GM23338 (cell line): ENCODE data around the gene ST6GALNAC3. TPM values are rescaled to one million over a fixed set of nuclear protein-coding genes. Genes with fewer than 3 reads are reported as not detected.

Experiments used
- ATAC-seq: fragments of 200-7000 bp; cut with Tn5 transposase; 3 replicates; pipeline ENCODE4 v1.9.1; 2020
- DNase-seq: peaks from one replicate; pipeline ENCODE4 v3.0.0-alpha.2; 2015; ENCODE audit warnings: low spot score
- H2AFZ ChIP-seq: fragments of 200-600 bp; sonication (generic); 2 replicates; pipeline ENCODE4 v1.8.0; 2016; ENCODE audit warnings: antibody characterized with exemption, mild to moderate bottlenecking, moderate library complexity
- H3F3A ChIP-seq: fragments of 200-600 bp; sonication (generic); replicated peaks from 2 replicates; pipeline ENCODE4 v1.8.0; 2017; ENCODE audit warnings: antibody characterized with exemption, mixed run types, low read depth
- H3K27ac ChIP-seq: fragments of 200-600 bp; sonication (generic); 2 replicates; pipeline ENCODE4 v1.6.1; 2016; ENCODE audit warnings: low read depth
- H3K27me3 ChIP-seq: fragments of 200-600 bp; sonication (generic); 2 replicates; pipeline ENCODE4 v1.8.0; 2016; ENCODE audit warnings: mild to moderate bottlenecking, mixed run types, moderate library complexity; ENCODE audit not compliant: insufficient read depth
- H3K36me3 ChIP-seq: fragments of 200-600 bp; sonication (generic); 2 replicates; pipeline ENCODE4 v1.8.0; 2016; ENCODE audit warnings: mild to moderate bottlenecking; ENCODE audit not compliant: insufficient read depth
- H3K4me1 ChIP-seq: fragments of 200-600 bp; sonication (generic); 2 replicates; pipeline ENCODE4 v1.8.0; 2016; ENCODE audit warnings: mild to moderate bottlenecking, moderate library complexity; ENCODE audit not compliant: insufficient read depth
- H3K4me2 ChIP-seq: fragments of 200-600 bp; sonication (generic); 2 replicates; pipeline ENCODE4 v1.7.1; 2017; ENCODE audit warnings: mixed run types
- H3K4me3 ChIP-seq: fragments of 200-600 bp; sonication (generic); 2 replicates; pipeline ENCODE4 v1.6.1; 2016; ENCODE audit warnings: mixed run types
- H3K79me2 ChIP-seq: fragments of 200-600 bp; sonication (generic); replicated peaks from 2 replicates; pipeline ENCODE4 v1.8.0; 2017; ENCODE audit warnings: mild to moderate bottlenecking; ENCODE audit not compliant: insufficient read depth
- H3K9me2 ChIP-seq: fragments of 200-600 bp; sonication (generic); 2 replicates; pipeline ENCODE4 v1.8.0; 2017; ENCODE audit not compliant: insufficient read depth
- H4K20me1 ChIP-seq: fragments of 200-600 bp; sonication (generic); replicated peaks from 2 replicates; pipeline ENCODE4 v1.8.0; 2017; ENCODE audit warnings: mild to moderate bottlenecking; ENCODE audit not compliant: insufficient read depth
- H3K27ac Mint-ChIP-seq: 2 replicates; pipeline ENCODE4 v1.8.0; 2020; ENCODE audit warnings: inconsistent platforms, mild to moderate bottlenecking, moderate library complexity, mixed read lengths
- H3K27me3 Mint-ChIP-seq: 3 replicates; pipeline ENCODE4 v1.8.0; 2022; ENCODE audit warnings: low read depth, mild to moderate bottlenecking, moderate library complexity, mixed read lengths, inconsistent platforms; ENCODE audit not compliant: insufficient read depth, poor library complexity
- H3K36me3 Mint-ChIP-seq: 3 replicates; pipeline ENCODE4 v1.8.0; 2021; ENCODE audit warnings: low read depth, mild to moderate bottlenecking, inconsistent platforms, moderate library complexity, mixed read lengths
- H3K4me1 Mint-ChIP-seq: 3 replicates; pipeline ENCODE4 v1.8.0; 2020; ENCODE audit warnings: mild to moderate bottlenecking, inconsistent platforms, mixed read lengths
- H3K4me3 Mint-ChIP-seq: 3 replicates; pipeline ENCODE4 v1.8.0; 2021; ENCODE audit warnings: moderate library complexity, mild to moderate bottlenecking, inconsistent platforms, mixed read lengths
- H3K9me3 Mint-ChIP-seq: 3 replicates; pipeline ENCODE4 v1.8.0; 2020; ENCODE audit warnings: moderate library complexity, mild to moderate bottlenecking, inconsistent platforms, mixed read lengths
- CTCF ChIP-seq, 2 experiments: fragments of 200-600 bp in 1 of 2; sonication (generic) in 1 of 2; conservative IDR thresholded peaks; 2 replicates each; pipeline versions ENCODE4 v1.5.1 to v1.6.1; 2016 to 2017; ENCODE audit warnings: antibody characterized with exemption in 2 of 2, low read depth in 2 of 2, mild to moderate bottlenecking in 2 of 2, moderate library complexity in 1 of 2
- ETS1 ChIP-seq: IDR thresholded peaks from 2 replicates; pipeline ENCODE4 v1.6.1; 2016; ENCODE audit warnings: antibody characterized with exemption
- EZH2 ChIP-seq: fragments of 200-600 bp; sonication (generic); IDR thresholded peaks from one replicate; pipeline ENCODE4 v1.8.0; 2017; ENCODE audit warnings: antibody characterized with exemption, mild to moderate bottlenecking, low read depth; ENCODE audit not compliant: unreplicated experiment
- JUNB ChIP-seq: IDR thresholded peaks from one replicate; pipeline ENCODE4 v1.6.1; 2016; ENCODE audit warnings: antibody characterized with exemption; ENCODE audit not compliant: unreplicated experiment
- NANOG ChIP-seq: IDR thresholded peaks from 2 replicates; pipeline ENCODE4 v1.6.1; 2016; ENCODE audit warnings: antibody characterized with exemption, borderline replicate concordance
- POLR2AphosphoS5 ChIP-seq: IDR thresholded peaks from 2 replicates; pipeline ENCODE4 v1.6.1; 2016; ENCODE audit warnings: antibody characterized with exemption, low read depth
- REST ChIP-seq: IDR thresholded peaks from one replicate; pipeline ENCODE4 v1.6.1; 2018; ENCODE audit warnings: antibody characterized with exemption; ENCODE audit not compliant: unreplicated experiment
- STAT1 ChIP-seq: IDR thresholded peaks from one replicate; pipeline ENCODE4 v1.6.1; 2016; ENCODE audit warnings: antibody characterized with exemption; ENCODE audit not compliant: unreplicated experiment
- ZNF114 ChIP-seq: fragments of 250-450 bp; sonication (Bioruptor Pico); IDR thresholded peaks from 2 replicates; pipeline ENCODE4 v1.5.0; 2020; ENCODE audit warnings: mild to moderate bottlenecking, moderate library complexity
- ZNF331 ChIP-seq: fragments of 250-450 bp; sonication (Bioruptor Pico); IDR thresholded peaks from 2 replicates; pipeline ENCODE4 v1.5.0; 2020; ENCODE audit warnings: low read depth, mild to moderate bottlenecking, moderate library complexity
- ZNF462 ChIP-seq: fragments of 250-450 bp; sonication (Bioruptor Pico); IDR thresholded peaks from 2 replicates; pipeline ENCODE4 v1.5.0; 2020; ENCODE audit warnings: mild to moderate bottlenecking, moderate library complexity
- polyA plus RNA-seq: library from polyadenylated mRNA; unstranded; fragments of >200 nt; fragmentation: Nextera tagmentation; extraction: Ambion mirVana; gene quantifications from 2 replicates; pipeline ENCODE4 v1.2.1, GENCODE V29; 2016
- total RNA-seq: library from RNA; depleted of rRNA; stranded (reverse); fragments of >200 nt; shearing (Covaris generic); gene quantifications from 2 replicates; pipeline ENCODE4 v1.2.3, GENCODE V29; 2014

The ST6GALNAC3 gene
- total and polyA plus RNA-seq, 2 experiments from 2014 or later: 4.7 to 11.6 TPM

- H3K79me2 ChIP-seq: no peaks in the 10 kb centered on the region
- H3K9me3 Mint-ChIP-seq: no peaks in the 10 kb centered on the region
- H4K20me1 ChIP-seq: no peaks in the 10 kb centered on the region
- TF ChIP-seq POLR2AphosphoS5: no peak
- no peak for TF ChIP-seq ZNF331 (CRISPR knock-in tag)
- no peak for TF ChIP-seq JUNB
- TF ChIP-seq STAT1: no peak
- no peak for TF ChIP-seq NANOG
- no peak for TF ChIP-seq REST
- no peak for TF ChIP-seq CTCF (conservative IDR thresholded peaks at IDR 0.05; ENCODE audit: low read depth in 2 of 2)
- no peak for TF ChIP-seq ZNF462 (CRISPR knock-in tag)
- no peak for TF ChIP-seq EZH2
- TF ChIP-seq ETS1: no peak
- no peak for TF ChIP-seq ZNF114
- ATAC-seq (no peak), DNase-seq (no peak)
- no peak overlapping the region for H2AFZ ChIP-seq
- no peak overlapping the region for H3K4me3 Mint-ChIP-seq
- H3K27me3 ChIP-seq: no peaks in the 10 kb centered on the region
- no peaks in the 10 kb centered on the region for H3K9me2 ChIP-seq
- H3K36me3 Mint-ChIP-seq: no peaks in the 10 kb centered on the region
- no peak overlapping the region; the same call in 1 of the 2 replicates for H3K4me2 ChIP-seq
- H3K4me1 Mint-ChIP-seq: peaks cover 60% of the 10 kb centered on the region
- no peak overlapping the region for H3K27ac ChIP-seq
- no peaks in the 10 kb centered on the region for H3K36me3 ChIP-seq
- H3K27me3 Mint-ChIP-seq: no peaks in the 10 kb centered on the region
- no peak overlapping the region for H3K27ac Mint-ChIP-seq
- no peaks in the 10 kb centered on the region for H3F3A ChIP-seq
- H3K4me3 ChIP-seq: no peak overlapping the region
- H3K4me1 ChIP-seq: peaks cover 37% of the 10 kb centered on the region
These were observed 507.2 kb downstream of the ST6GALNAC3 start for GRCh38 chr1:76581712-76582111.
